A549 (cell line): ENCODE data around the gene FSCN2. TPM values are rescaled to one million over a fixed set of nuclear protein-coding genes. Genes with fewer than 3 reads are reported as not detected.

Source experiments
- ATAC-seq, 2 experiments: fragments of 200-7000 bp in 1 of 2; fragments of >200 bp in 1 of 2; cut with Nextera tagmentation in 1 of 2; cut with Tn5 transposase in 1 of 2; 3 replicates each; pipeline versions ENCODE4 v1.8.0 to v1.9.1; 2018 to 2020; ENCODE audit warnings: mild to moderate bottlenecking in 1 of 2, moderate library complexity in 1 of 2
- CTCF ChIA-PET: fragments of 300-600 bp; sonication (Branson Sonifier 250); formaldehyde crosslinking; extraction: SDS; loops from one replicate; lab custom pipeline; 2021; ENCODE audit warnings: antibody characterized with exemption, inconsistent platforms; lab: Yijun Ruan, JAX
- POLR2A ChIA-PET: fragments of 350-600 bp; formaldehyde crosslinking; extraction: SDS; loops from one replicate; lab custom pipeline; 2021; ENCODE audit warnings: antibody characterized with exemption, inconsistent platforms; lab: Yijun Ruan, JAX
- DNase-seq, 2 experiments: peaks; one replicate each; pipeline versions ENCODE4 v3.0.0 to v3.0.0-alpha.2; 2011 to 2016; ENCODE audit warnings: low read depth in 1 of 2, low spot score in 1 of 2
- FAIRE-seq: peaks from 2 replicates; lab custom pipeline; 2011; peaks lifted over from hg19 to GRCh38; lab: Jason Lieb, UNC
- H3K27ac ChIP-seq, 2 experiments: fragments of >200 bp; sonication (Bioruptor Twin); formaldehyde crosslinking; 3 replicates each; pipeline ENCODE4 v1.5.1; 2016 to 2017
- H3K4me1 ChIP-seq: fragments of >200 bp; sonication (Bioruptor Twin); formaldehyde crosslinking; 3 replicates; pipeline ENCODE4 v1.6.1; 2016
- H3K4me2 ChIP-seq: fragments of >200 bp; sonication (Bioruptor Twin); formaldehyde crosslinking; 3 replicates; pipeline ENCODE4 v1.6.1; 2016
- H3K4me3 ChIP-seq: fragments of >200 bp; sonication (Bioruptor Twin); formaldehyde crosslinking; 3 replicates; pipeline ENCODE4 v1.5.1; 2016
- H3K9me3 ChIP-seq: fragments of >200 bp; sonication (Bioruptor Twin); formaldehyde crosslinking; 3 replicates; pipeline ENCODE4 v1.6.1; 2016
- CHD4 ChIP-seq: fragments of 200-600 bp; sonication (generic); IDR thresholded peaks from 2 replicates; pipeline ENCODE4 v1.6.1; 2016; ENCODE audit warnings: antibody characterized with exemption, mild to moderate bottlenecking, borderline replicate concordance
- EP300 ChIP-seq, 2 experiments: fragments of >200 bp; sonication (Bioruptor Twin); formaldehyde crosslinking; IDR thresholded peaks; 2 replicates in 1 of 2; 3 replicates in 1 of 2; pipeline ENCODE4 v1.6.1; 2016 to 2017
- FOSB ChIP-seq: fragments of 250-450 bp; sonication (Bioruptor Pico); IDR thresholded peaks from 2 replicates; pipeline ENCODE4 v1.5.0; 2020; ENCODE audit warnings: mild to moderate bottlenecking, moderate library complexity
- FOSL2 ChIP-seq, 2 experiments: fragments of 450-650 bp in 1 of 2; fragments of >200 bp in 1 of 2; sonication (Bioruptor Twin) in 1 of 2; formaldehyde crosslinking; IDR thresholded peaks; 2 replicates each; pipeline versions ENCODE4 v1.5.0 to v1.6.1; 2016 to 2020; ENCODE audit warnings: mild to moderate bottlenecking in 1 of 2, moderate library complexity in 1 of 2
- GATA3 ChIP-seq: IDR thresholded peaks from 2 replicates; pipeline ENCODE4 v1.6.1; 2012; ENCODE audit warnings: borderline replicate concordance
- HES2 ChIP-seq: fragments of >200 bp; sonication (Bioruptor Twin); formaldehyde crosslinking; IDR thresholded peaks from 2 replicates; pipeline ENCODE4 v1.6.1; 2016
- JUN ChIP-seq, 2 experiments: fragments of >200 bp; sonication (Bioruptor Twin); formaldehyde crosslinking; IDR thresholded peaks; 2 replicates in 1 of 2; 3 replicates in 1 of 2; pipeline ENCODE4 v1.6.1; 2016 to 2017
- JUNB ChIP-seq: fragments of >200 bp; sonication (Bioruptor Twin); formaldehyde crosslinking; IDR thresholded peaks from 2 replicates; pipeline ENCODE4 v1.6.1; 2016
- KDM1A ChIP-seq: fragments of 200-600 bp; sonication (generic); IDR thresholded peaks from 2 replicates; pipeline ENCODE4 v1.6.1; 2016; ENCODE audit warnings: low read depth, mild to moderate bottlenecking
- MAX ChIP-seq: IDR thresholded peaks from 2 replicates; pipeline ENCODE4 v1.6.1; 2012
- MAZ ChIP-seq: fragments of 150-350 bp; IDR thresholded peaks from 2 replicates; pipeline ENCODE4 v1.6.1; 2014; ENCODE audit warnings: antibody characterized with exemption, low read depth, low read length, borderline replicate concordance
- MYC ChIP-seq: IDR thresholded peaks from 2 replicates; pipeline ENCODE4 v1.6.1; 2012; ENCODE audit warnings: mild to moderate bottlenecking, inconsistent platforms, low read length, improper control_type of control experiment, borderline replicate concordance
- NPAS2 ChIP-seq: fragments of 250-450 bp; sonication (Bioruptor Pico); IDR thresholded peaks from 2 replicates; pipeline ENCODE4 v1.8.0; 2022; ENCODE audit warnings: mild to moderate bottlenecking, moderate library complexity, borderline replicate concordance
- NR3C1 ChIP-seq: fragments of >200 bp; sonication (Bioruptor Twin); formaldehyde crosslinking; IDR thresholded peaks from 3 replicates; pipeline ENCODE4 v1.6.1; 2017
- PBX3 ChIP-seq: IDR thresholded peaks from 2 replicates; pipeline ENCODE4 v1.6.1; 2012
- POLR2AphosphoS2 ChIP-seq: conservative IDR thresholded peaks from 2 replicates; pipeline ENCODE4 v1.6.1; 2012; ENCODE audit warnings: low read length, improper control_type of control experiment, inconsistent platforms
- RAD21 ChIP-seq, 2 experiments: fragments of >200 bp in 1 of 2; sonication (Bioruptor Twin) in 1 of 2; formaldehyde crosslinking in 1 of 2; IDR thresholded peaks in 1 of 2; conservative IDR thresholded peaks in 1 of 2; 2 replicates in 1 of 2; 3 replicates in 1 of 2; pipeline ENCODE4 v1.6.1; 2012 to 2018; ENCODE audit warnings: inconsistent platforms in 1 of 2
- RARB ChIP-seq: fragments of 250-450 bp; sonication (Bioruptor Pico); IDR thresholded peaks from 2 replicates; pipeline ENCODE4 v1.8.0; 2021; ENCODE audit warnings: mild to moderate bottlenecking, moderate library complexity
- SMC3 ChIP-seq: fragments of >200 bp; sonication (Bioruptor Twin); formaldehyde crosslinking; IDR thresholded peaks from 3 replicates; pipeline ENCODE4 v1.6.1; 2018; ENCODE audit warnings: inconsistent platforms
- USF2 ChIP-seq: fragments of 450-650 bp; IDR thresholded peaks from 2 replicates; pipeline ENCODE4 v1.6.1; 2014; ENCODE audit warnings: antibody characterized with exemption
- ZNF302 ChIP-seq: fragments of 250-450 bp; sonication (Bioruptor Pico); IDR thresholded peaks from 2 replicates; pipeline ENCODE4 v1.9.0; 2021; ENCODE audit warnings: inconsistent platforms, mild to moderate bottlenecking, moderate library complexity
- ZSCAN20 ChIP-seq: fragments of 250-450 bp; sonication (Bioruptor Pico); IDR thresholded peaks from 2 replicates; pipeline ENCODE4 v1.8.0; 2022; ENCODE audit warnings: mild to moderate bottlenecking, moderate library complexity
- WGBS: methylation state at CpG from one replicate; pipeline ENCODE4 v1.1.6; 2017; ENCODE audit errors: missing lambda C conversion rate; 5-methylcytosine and 5-hydroxymethylcytosine counted together
- polyA plus RNA-seq, 4 experiments: library from polyadenylated mRNA; depleted of rRNA in 3 of 4; stranded (reverse); fragments of >200 nt; fragmentation: RNase III in 1 of 4; extraction: RNeasy Plus Mini Kit Qiagen cat#74134 plus additional on column Dnase treatment in 1 of 4; gene quantifications; 2 replicates in 3 of 4; 3 replicates in 1 of 4; pipeline ENCODE4 v1.2.3, GENCODE V29; 2011 to 2017
- TF ChIP-seq, protein P1 (sequence below): fragments of >200 bp; sonication (Bioruptor Twin); formaldehyde crosslinking; IDR thresholded peaks from 3 replicates; pipeline ENCODE4 v1.5.1; 2016
- TF ChIP-seq, protein P2 (sequence below): IDR thresholded peaks from 2 replicates; pipeline ENCODE4 v1.6.1; 2012; ENCODE audit warnings: low read depth, borderline replicate concordance

FSCN2 gene
- polyA plus RNA-seq, 2 of the 4 experiments (the other 2 are of a cell fraction): 0.84 to 1.3 TPM

DNA sequence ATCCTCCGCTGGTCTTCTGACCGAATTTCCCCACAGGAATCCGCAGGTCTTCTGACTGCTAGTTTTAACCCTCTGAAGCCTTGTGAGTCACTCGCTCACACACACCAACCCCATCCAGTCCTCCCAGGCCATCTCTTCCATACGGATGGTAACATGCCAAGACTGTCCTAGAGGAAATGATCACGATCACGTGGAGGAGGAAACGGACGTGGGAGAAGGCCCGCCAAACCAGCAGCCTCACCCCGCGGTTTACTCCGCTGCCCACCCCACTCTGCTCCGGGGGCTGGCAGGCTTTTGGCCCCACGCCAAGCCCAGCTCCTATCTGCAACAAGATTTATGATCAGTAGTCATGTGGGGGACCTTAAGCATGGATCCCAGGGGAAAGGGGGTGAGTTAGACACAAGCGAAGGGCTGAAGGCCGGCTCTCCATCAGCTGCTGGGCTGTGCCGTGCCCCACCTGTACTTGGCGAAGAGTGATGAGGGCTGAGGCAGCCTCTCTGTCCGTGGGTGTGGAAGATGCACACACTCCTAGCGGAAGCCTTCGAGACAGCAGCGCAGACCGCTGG is 25.5 kb downstream of the FSCN2 start:
- ATAC-seq (peak; percentile 33 to 47), DNase-seq (peak; percentile 71 to 85)

DNA sequence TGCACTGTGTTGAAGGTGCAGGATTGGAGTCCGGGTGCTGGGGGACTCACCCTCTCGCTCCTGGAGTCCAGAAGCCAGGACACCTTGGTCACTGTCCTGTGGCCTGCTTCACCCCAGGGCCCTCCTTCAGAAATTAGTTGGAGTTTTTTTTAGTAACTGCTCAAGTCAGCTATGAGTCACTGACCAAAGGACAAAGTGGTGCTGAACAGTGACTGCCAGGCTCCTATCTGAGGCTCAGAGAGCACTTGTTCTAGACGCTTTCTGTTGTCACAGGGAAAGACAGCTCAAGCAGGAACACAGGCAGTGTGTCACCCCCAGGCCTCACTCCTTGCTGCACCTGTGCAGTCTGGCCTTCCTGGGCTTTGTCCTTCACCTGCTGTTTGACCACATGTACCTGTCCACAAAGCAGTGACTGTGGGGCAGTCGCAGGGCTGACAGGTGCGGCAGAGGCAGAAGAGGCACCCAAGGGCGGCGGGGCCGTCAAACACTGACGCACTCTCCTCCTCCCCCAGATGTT is 28.1 kb downstream of the FSCN2 start:
- ATAC-seq (no peak), DNase-seq (peak in 1 of 2 experiments; percentile 64), FAIRE-seq (no peak)
- H3K4me2 ChIP-seq: peak overlapping the region; percentile 58
- H3K9me3 ChIP-seq: no peaks in the 10 kb centered on the region
- H3K27ac ChIP-seq: peak overlapping the region; percentile 55 to 62
- H3K4me3 ChIP-seq: no peak overlapping the region
- ChIA-PET POLR2A (interaction anchor here (0.7 to 0.8 kb wide), 2 partner anchors 10 to 45 kb away, joined by 3 to 5 read pairs; no protein-coding TSS in a partner anchor), CTCF (interaction anchor here (1.2 to 45.0 kb wide), 5 partner anchors 28 to 303 kb away, joined by 4 to 1604 read pairs (median 9); no protein-coding TSS in a partner anchor)
- TF ChIP-seq MAZ: no peak
- no peak for TF ChIP-seq CHD4
- no peak for TF ChIP-seq MYC
- TF ChIP-seq EP300 (IDR thresholded peaks at IDR 0.05): no peak
- no peak for TF ChIP-seq RARB
- no peak for TF ChIP-seq NR3C1
- peak; percentile 54; the same call in 1 of the 2 replicates for TF ChIP-seq POLR2AphosphoS2
- peak; percentile 33; the same call in 1 of the 2 replicates for TF ChIP-seq JUNB
- no peak for TF ChIP-seq SMC3
- no peak for TF ChIP-seq NPAS2 (CRISPR knock-in tag)
- TF ChIP-seq, protein P1, sequence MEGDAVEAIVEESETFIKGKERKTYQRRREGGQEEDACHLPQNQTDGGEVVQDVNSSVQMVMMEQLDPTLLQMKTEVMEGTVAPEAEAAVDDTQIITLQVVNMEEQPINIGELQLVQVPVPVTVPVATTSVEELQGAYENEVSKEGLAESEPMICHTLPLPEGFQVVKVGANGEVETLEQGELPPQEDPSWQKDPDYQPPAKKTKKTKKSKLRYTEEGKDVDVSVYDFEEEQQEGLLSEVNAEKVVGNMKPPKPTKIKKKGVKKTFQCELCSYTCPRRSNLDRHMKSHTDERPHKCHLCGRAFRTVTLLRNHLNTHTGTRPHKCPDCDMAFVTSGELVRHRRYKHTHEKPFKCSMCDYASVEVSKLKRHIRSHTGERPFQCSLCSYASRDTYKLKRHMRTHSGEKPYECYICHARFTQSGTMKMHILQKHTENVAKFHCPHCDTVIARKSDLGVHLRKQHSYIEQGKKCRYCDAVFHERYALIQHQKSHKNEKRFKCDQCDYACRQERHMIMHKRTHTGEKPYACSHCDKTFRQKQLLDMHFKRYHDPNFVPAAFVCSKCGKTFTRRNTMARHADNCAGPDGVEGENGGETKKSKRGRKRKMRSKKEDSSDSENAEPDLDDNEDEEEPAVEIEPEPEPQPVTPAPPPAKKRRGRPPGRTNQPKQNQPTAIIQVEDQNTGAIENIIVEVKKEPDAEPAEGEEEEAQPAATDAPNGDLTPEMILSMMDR: no peak
- no peak for TF ChIP-seq HES2
- TF ChIP-seq KDM1A: no peak
- 0 out of 2 replicates have a peak, but pooled peaks have one; percentile 29 for TF ChIP-seq FOSL2 (IDR thresholded peaks at IDR 0.05)
- peak; percentile 65 for TF ChIP-seq FOSL2 (CRISPR knock-in tag; IDR thresholded peaks at IDR 0.05)
- peak; percentile 42 for TF ChIP-seq GATA3
- no peak for TF ChIP-seq ZNF302 (CRISPR knock-in tag)
- no peak for TF ChIP-seq FOSB (CRISPR knock-in tag)
- TF ChIP-seq ZSCAN20 (CRISPR knock-in tag): no peak
- TF ChIP-seq JUN (IDR thresholded peaks at IDR 0.05): peak in 1 of 2 experiments; percentile 10; a peak in 1 of 5 replicates
- TF ChIP-seq MAX: peak; percentile 38; the same call in 1 of the 2 replicates
- TF ChIP-seq, protein P2, sequence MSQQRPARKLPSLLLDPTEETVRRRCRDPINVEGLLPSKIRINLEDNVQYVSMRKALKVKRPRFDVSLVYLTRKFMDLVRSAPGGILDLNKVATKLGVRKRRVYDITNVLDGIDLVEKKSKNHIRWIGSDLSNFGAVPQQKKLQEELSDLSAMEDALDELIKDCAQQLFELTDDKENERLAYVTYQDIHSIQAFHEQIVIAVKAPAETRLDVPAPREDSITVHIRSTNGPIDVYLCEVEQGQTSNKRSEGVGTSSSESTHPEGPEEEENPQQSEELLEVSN: no peak
- H3K4me1 ChIP-seq: peaks cover 67% of the 10 kb centered on the region
- WGBS: 64% methylated on average over 7 of the region's 9 CpGs

More for the DNA sequence above, 25.5 kb downstream of the FSCN2 start:
- H3K4me2 ChIP-seq: peak overlapping the region; percentile 93
- 39% methylated on average over 24 of the region's 24 CpGs for WGBS
- H3K4me3 ChIP-seq: peak overlapping the region; percentile 86
- CTCF ChIA-PET: interaction anchor here (1.0 to 45.0 kb wide), 5 partner anchors 10 to 301 kb away, joined by 3 to 1604 read pairs (median 6); no protein-coding TSS in a partner anchor
- POLR2A ChIA-PET: interaction anchor here (0.7 kb wide), 1 partner anchor 13 kb away, joined by 5 read pairs; no protein-coding TSS in a partner anchor
- H3K9me3 ChIP-seq: no peaks in the 10 kb centered on the region
- TF ChIP-seq JUN (IDR thresholded peaks at IDR 0.05) (no peak), RAD21 (conservative IDR thresholded peaks at IDR 0.05 in 1 of 2, IDR thresholded peaks at IDR 0.05 in 1 of 2) (0 out of 5 replicates have a peak, but pooled peaks of 1 of the 2 experiments have one; percentile 8), PBX3 (0 out of 2 replicates have a peak, but pooled peaks have one; percentile 19), USF2 (peak; percentile 77), FOSL2 (IDR thresholded peaks at IDR 0.05) (no peak), FOSL2 (CRISPR knock-in tag; IDR thresholded peaks at IDR 0.05) (peak; percentile 55)
- H3K4me1 ChIP-seq: peaks cover 51% of the 10 kb centered on the region
- peak overlapping the region; percentile 84 to 97 for H3K27ac ChIP-seq
- FAIRE-seq: no peak
